NCI-H510A treated with DMSO at 0.1 percent for 48 hours (cell line): ENCODE measurements around the gene STX2.
"Not testable (repeated sequence)": the region's sequence is repeated elsewhere in the genome, so short reads cannot be mapped to it uniquely, and the experiment has no call there.

Source experiments
- DNase-seq: peaks from one replicate; lab custom pipeline; 2025; lab: John Stamatoyannopoulos, UW

The STX2 gene

GRCh38 chr12:130764475-130765185 lies 74.4 kb downstream of the STX2 start:
- no peak for DNase-seq

GRCh38 chr12:130764073-130764472 lies 75.0 kb downstream of the STX2 start:
- no peak for DNase-seq

GRCh38 chr12:130762319-130762675 lies 76.8 kb downstream of the STX2 start:
- DNase-seq: no peak

GRCh38 chr12:130761537-130762318 lies 77.3 kb downstream of the STX2 start:
- peak; percentile 55 for DNase-seq

GRCh38 chr12:130754234-130754901 lies 84.7 kb downstream of the STX2 start:
- no peak for DNase-seq

GRCh38 chr12:130752692-130753230 lies 86.3 kb downstream of the STX2 start:
- DNase-seq: no peak

GRCh38 chr12:130752037-130752436 lies 87.0 kb downstream of the STX2 start:
- not testable (repeated sequence) for DNase-seq

- DNase-seq: no peak
Observed at GRCh38 chr12:130748786-130749185, 90.3 kb downstream of the STX2 start.

GRCh38 chr12:130747867-130748740 lies 90.9 kb downstream of the STX2 start:
- DNase-seq: peak; percentile 93

GRCh38 chr12:130746546-130746945 lies 92.5 kb downstream of the STX2 start:
- no peak for DNase-seq

- DNase-seq: no peak
Observed at GRCh38 chr12:130745921-130746320, 93.1 kb downstream of the STX2 start.

- no peak for DNase-seq
Observed at GRCh38 chr12:130744274-130744673, 94.8 kb downstream of the STX2 start.

GRCh38 chr12:130743606-130744005 lies 95.4 kb downstream of the STX2 start:
- DNase-seq: no peak

- no peak for DNase-seq
Observed at GRCh38 chr12:130743176-130743575, 95.9 kb downstream of the STX2 start.

GRCh38 chr12:130742716-130743115 lies 96.3 kb downstream of the STX2 start:
- no peak for DNase-seq

GRCh38 chr12:130742112-130742511 lies 96.9 kb downstream of the STX2 start:
- DNase-seq: no peak
